Endodermal cell (in vitro differentiated cells): ENCODE results near the gene BTBD6. TPM values are rescaled to one million over a fixed set of nuclear protein-coding genes. Genes with fewer than 3 reads are reported as not detected.
A peak's percentile ranks its signal among the peaks of the same experiment; 100 is the strongest.

ENCODE experiments used
- DNase-seq: peaks from one replicate; pipeline ENCODE4 v3.0.0-alpha.2; 2017
- H3K27ac ChIP-seq: 2 replicates; pipeline ENCODE4 v1.5.1; 2013; ENCODE audit warnings: mild to moderate bottlenecking, low read depth, low read length, moderate library complexity
- H3K27me3 ChIP-seq: 2 replicates; pipeline ENCODE4 v1.6.1; 2013; ENCODE audit warnings: mild to moderate bottlenecking, low read length, moderate library complexity; ENCODE audit not compliant: insufficient read depth, control insufficient read depth, poor library complexity, severe bottlenecking
- H3K36me3 ChIP-seq: 2 replicates; pipeline ENCODE4 v1.7.0; 2013; ENCODE audit warnings: mild to moderate bottlenecking, low read length, moderate library complexity; ENCODE audit not compliant: control insufficient read depth, insufficient read depth
- H3K4me1 ChIP-seq: one replicate; pipeline ENCODE4 v1.7.0; 2013; ENCODE audit warnings: low read length; ENCODE audit not compliant: control insufficient read depth, insufficient read depth
- H3K4me3 ChIP-seq: 2 replicates; pipeline ENCODE4 v1.5.1; 2013; ENCODE audit warnings: mild to moderate bottlenecking, low read length, moderate library complexity
- H3K9ac ChIP-seq: 2 replicates; pipeline ENCODE4 v1.6.1; 2013; ENCODE audit warnings: mild to moderate bottlenecking, low read length, moderate library complexity; ENCODE audit not compliant: poor library complexity, severe bottlenecking; ENCODE audit errors: extremely low read depth
- H3K9me3 ChIP-seq: 2 replicates; pipeline ENCODE4 v1.6.1; 2013; ENCODE audit warnings: mild to moderate bottlenecking, low read length, moderate library complexity; ENCODE audit not compliant: control insufficient read depth
- H3K27ac Mint-ChIP-seq: 2 replicates; pipeline ENCODE4 v1.8.0; 2020; ENCODE audit warnings: mixed read lengths
- H3K27me3 Mint-ChIP-seq: 2 replicates; pipeline ENCODE4 v1.8.0; 2021; ENCODE audit warnings: mild to moderate bottlenecking, mixed read lengths; ENCODE audit not compliant: insufficient read depth
- H3K36me3 Mint-ChIP-seq: 2 replicates; pipeline ENCODE4 v1.8.0; 2020; ENCODE audit warnings: low read depth, mixed read lengths
- H3K4me1 Mint-ChIP-seq: 2 replicates; pipeline ENCODE4 v1.8.0; 2020; ENCODE audit warnings: mixed read lengths
- H3K4me3 Mint-ChIP-seq: 2 replicates; pipeline ENCODE4 v1.8.0; 2020; ENCODE audit warnings: mild to moderate bottlenecking, moderate library complexity, mixed read lengths
- H3K9me3 Mint-ChIP-seq: 2 replicates; pipeline ENCODE4 v1.8.0; 2020; ENCODE audit warnings: mild to moderate bottlenecking, mixed read lengths
- WGBS, 2 experiments: methylation state at CpG; one replicate each; pipeline versions ENCODE4 v1.1.5 to v1.1.7; 2013; ENCODE audit warnings: missing lambda C conversion rate in 2 of 2, mixed read lengths in 1 of 2; ENCODE audit not compliant: insufficient coverage in 1 of 2, insufficient read length in 1 of 2; 5-methylcytosine and 5-hydroxymethylcytosine counted together
- total RNA-seq, 2 donors: library from RNA; stranded (reverse); fragmentation: NEBNext Ultra II Directional in 1 of 2; extraction: Animal tissue kit (Norgen Biotek cat#: 25700) in 1 of 2; gene quantifications; 2 replicates in 1 of 2; 3 replicates in 1 of 2; pipeline ENCODE4 v1.2.1, GENCODE V29; 2021
- TF ChIP-seq, protein P1 (sequence below): fragments of 200-600 bp; sonication (generic); conservative IDR thresholded peaks from 2 replicates; pipeline ENCODE4 v1.5.0; 2021; ENCODE audit warnings: antibody characterized with exemption, mild to moderate bottlenecking

BTBD6 gene
- total RNA-seq, 2 donors from 2014 or later: 21.8 to 26.9 TPM

DNA sequence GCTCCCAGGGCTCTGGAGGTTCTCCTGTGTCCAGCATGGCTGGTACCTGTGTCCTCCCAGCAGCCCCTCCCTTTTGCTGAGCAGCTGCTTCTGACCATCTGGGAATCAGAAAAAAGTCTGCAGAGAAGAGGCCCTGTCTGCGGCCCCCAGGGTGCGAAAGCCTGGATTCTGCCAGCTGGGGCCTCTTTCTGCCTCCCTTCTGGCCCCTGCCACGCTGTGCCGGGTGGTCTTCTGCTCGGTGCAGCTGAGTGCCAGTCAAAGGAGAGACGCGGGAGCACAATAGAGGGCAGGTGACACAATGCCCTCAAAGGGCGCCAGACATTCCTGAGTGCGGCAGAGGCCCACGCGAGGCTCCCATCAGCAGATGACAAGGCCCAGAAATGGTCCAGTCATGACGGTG lies 12.6 kb downstream of the BTBD6 start:
- Mint-ChIP-seq H3K9me3 (no peaks in the 10 kb centered on the region), H3K27ac (no peak overlapping the region), H3K27me3 (no peaks in the 10 kb centered on the region), H3K36me3 (peaks cover 16% of the 10 kb centered on the region), H3K4me3 (no peak overlapping the region), H3K4me1 (no peaks in the 10 kb centered on the region)
- 89 to 94% methylated on average over 12 of the region's 12 CpGs for WGBS, 2 experiments
- TF ChIP-seq, protein P1, sequence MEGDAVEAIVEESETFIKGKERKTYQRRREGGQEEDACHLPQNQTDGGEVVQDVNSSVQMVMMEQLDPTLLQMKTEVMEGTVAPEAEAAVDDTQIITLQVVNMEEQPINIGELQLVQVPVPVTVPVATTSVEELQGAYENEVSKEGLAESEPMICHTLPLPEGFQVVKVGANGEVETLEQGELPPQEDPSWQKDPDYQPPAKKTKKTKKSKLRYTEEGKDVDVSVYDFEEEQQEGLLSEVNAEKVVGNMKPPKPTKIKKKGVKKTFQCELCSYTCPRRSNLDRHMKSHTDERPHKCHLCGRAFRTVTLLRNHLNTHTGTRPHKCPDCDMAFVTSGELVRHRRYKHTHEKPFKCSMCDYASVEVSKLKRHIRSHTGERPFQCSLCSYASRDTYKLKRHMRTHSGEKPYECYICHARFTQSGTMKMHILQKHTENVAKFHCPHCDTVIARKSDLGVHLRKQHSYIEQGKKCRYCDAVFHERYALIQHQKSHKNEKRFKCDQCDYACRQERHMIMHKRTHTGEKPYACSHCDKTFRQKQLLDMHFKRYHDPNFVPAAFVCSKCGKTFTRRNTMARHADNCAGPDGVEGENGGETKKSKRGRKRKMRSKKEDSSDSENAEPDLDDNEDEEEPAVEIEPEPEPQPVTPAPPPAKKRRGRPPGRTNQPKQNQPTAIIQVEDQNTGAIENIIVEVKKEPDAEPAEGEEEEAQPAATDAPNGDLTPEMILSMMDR: no peak
- H3K27ac ChIP-seq: peak overlapping the region; percentile 53
- no peaks in the 10 kb centered on the region for H3K9me3 ChIP-seq
- H3K9ac ChIP-seq: no peak overlapping the region
- no peak for DNase-seq
- H3K4me3 ChIP-seq: no peak overlapping the region
- H3K4me1 ChIP-seq: no peaks in the 10 kb centered on the region
- H3K27me3 ChIP-seq: no peaks in the 10 kb centered on the region
- H3K36me3 ChIP-seq: no peaks in the 10 kb centered on the region

DNA sequence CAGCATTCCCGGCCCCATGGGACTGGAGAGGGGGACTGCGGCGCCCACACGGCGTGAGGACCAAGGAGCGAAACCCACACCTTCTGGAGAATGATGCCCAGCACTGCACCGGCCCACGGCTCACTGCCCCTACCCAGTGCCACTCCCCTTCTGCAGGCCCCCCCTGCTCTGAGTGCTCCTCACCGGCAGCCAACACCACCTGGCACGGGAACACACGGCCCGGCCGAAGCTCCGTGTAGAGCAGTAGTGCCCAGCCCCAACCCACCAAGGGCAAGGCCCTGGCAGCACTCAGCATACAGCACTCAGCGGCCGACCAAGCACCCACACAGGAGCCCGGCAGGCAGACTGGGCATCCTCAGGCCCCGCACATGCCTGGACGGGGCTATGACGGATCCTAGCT lies 13.4 kb downstream of the BTBD6 start:
- Histone ChIP-seq H3K27me3 (no peaks in the 10 kb centered on the region), H3K36me3 (no peaks in the 10 kb centered on the region), H3K4me3 (no peak overlapping the region), H3K9me3 (no peaks in the 10 kb centered on the region), H3K9ac (no peak overlapping the region), H3K27ac (no peak overlapping the region), H3K4me1 (no peaks in the 10 kb centered on the region)
- H3K27me3 Mint-ChIP-seq: no peaks in the 10 kb centered on the region
- 94 to 100% methylated on average over 6 to 20 of the region's 20 CpGs for WGBS, 2 experiments
- TF ChIP-seq, protein P1: no peak
- no peak overlapping the region for H3K27ac Mint-ChIP-seq
- H3K4me3 Mint-ChIP-seq: no peak overlapping the region
- no peaks in the 10 kb centered on the region for H3K4me1 Mint-ChIP-seq
- DNase-seq: no peak
- H3K36me3 Mint-ChIP-seq: peaks cover 16% of the 10 kb centered on the region
- no peaks in the 10 kb centered on the region for H3K9me3 Mint-ChIP-seq

DNA sequence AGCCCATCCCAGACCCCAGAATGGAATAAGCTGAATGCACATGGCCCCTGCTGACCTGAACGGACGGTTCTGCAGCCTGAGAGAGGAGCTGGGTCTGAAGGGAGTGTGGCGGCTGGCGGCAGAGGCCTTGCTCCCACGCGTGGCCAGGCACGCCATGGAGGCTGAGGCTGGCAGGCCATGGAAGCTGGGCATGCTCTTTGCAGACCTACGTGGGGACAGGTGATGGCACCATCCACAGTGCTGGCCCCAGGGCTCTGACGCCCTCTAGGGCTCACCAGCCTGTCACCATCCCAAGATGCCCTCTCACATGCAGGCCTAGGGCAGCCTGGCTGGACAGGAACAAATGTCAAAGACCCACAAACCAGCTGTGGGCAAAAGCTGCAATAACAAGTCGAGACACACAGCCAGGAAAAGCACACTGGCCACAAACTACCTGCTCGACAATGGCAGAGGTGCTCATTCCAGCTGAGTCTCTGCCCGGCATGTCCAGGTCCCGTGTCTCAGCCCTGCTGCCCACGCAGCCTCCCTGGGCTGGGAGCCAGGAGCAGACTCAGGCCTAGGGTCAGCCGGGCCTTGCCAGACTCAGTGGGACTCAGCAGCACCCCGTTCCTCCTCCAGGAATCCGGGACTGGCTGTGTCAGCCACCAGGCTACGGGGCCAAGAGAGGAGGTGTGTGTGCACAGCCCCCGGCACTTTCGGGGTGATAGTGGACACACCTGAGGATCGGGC lies 19.7 kb downstream of the BTBD6 start:
- 93 to 94% methylated on average over 17 to 21 of the region's 21 CpGs for WGBS, 2 experiments
- H3K9me3 Mint-ChIP-seq: no peaks in the 10 kb centered on the region

More for the DNA sequence above, 19.7 kb downstream of the BTBD6 start:
- Histone ChIP-seq H3K9me3 (no peaks in the 10 kb centered on the region), H3K9ac (no peak overlapping the region), H3K4me1 (no peaks in the 10 kb centered on the region), H3K27me3 (no peaks in the 10 kb centered on the region), H3K4me3 (no peak overlapping the region), H3K27ac (no peak overlapping the region), H3K36me3 (no peaks in the 10 kb centered on the region)
- Mint-ChIP-seq H3K4me1 (no peaks in the 10 kb centered on the region), H3K4me3 (no peak overlapping the region), H3K36me3 (peaks cover 9% of the 10 kb centered on the region), H3K27me3 (no peaks in the 10 kb centered on the region), H3K27ac (no peak overlapping the region)
- TF ChIP-seq, protein P1: peak; percentile 42
- DNase-seq: peak; percentile 62
